ENCODE data around the gene SYCP2L.

The SYCP2L gene

GRCh38 chr6:11011787-11012234, 125.0 kb downstream of the SYCP2L start:
- DNase-seq, result peak; percentile 14

GRCh38 chr6:11012295-11012754, 125.5 kb downstream of the SYCP2L start:
- no peak for DNase-seq

GRCh38 chr6:11012976-11013720, 126.3 kb downstream of the SYCP2L start:
- DNase-seq, result no peak

- DNase-seq, result no peak
Observed at GRCh38 chr6:11013721-11014070, 126.8 kb downstream of the SYCP2L start.

GRCh38 chr6:11015102-11015501, 128.2 kb downstream of the SYCP2L start:
- no peak for DNase-seq

- no peak for DNase-seq
Observed at GRCh38 chr6:11016452-11016851, 129.6 kb downstream of the SYCP2L start.

- DNase-seq, result no peak
Observed at GRCh38 chr6:11017090-11017489, 130.2 kb downstream of the SYCP2L start.

- DNase-seq, result no peak
Observed at GRCh38 chr6:11018225-11018624, 131.4 kb downstream of the SYCP2L start.

- no peak for DNase-seq
Observed at GRCh38 chr6:11021003-11021402, 134.2 kb downstream of the SYCP2L start.

- DNase-seq, result no peak
Observed at GRCh38 chr6:11021714-11022113, 134.9 kb downstream of the SYCP2L start.

GRCh38 chr6:11023032-11023431, 136.2 kb downstream of the SYCP2L start:
- no peak for DNase-seq

Data from RPMI8226 (cell line).